Immature natural killer cell (primary cell): ENCODE data around the gene PCBP3. TPM values are rescaled to one million over a fixed set of nuclear protein-coding genes. Genes with fewer than 3 reads are reported as not detected.
"Not testable (repeated sequence)": the region's sequence is repeated elsewhere in the genome, so short reads cannot be mapped to it uniquely, and the experiment has no call there.

Experiments
- DNase-seq, 3 donors: peaks; one replicate each; pipeline ENCODE4 v3.0.0; 2022; ENCODE audit warnings: mixed read lengths in 1 of 3
- H3K27ac Mint-ChIP-seq, 6 donors: one replicate each; pipeline ENCODE4 v1.8.0; 2020; ENCODE audit warnings: mixed read lengths in 6 of 6, mild to moderate bottlenecking in 5 of 6, inconsistent platforms in 4 of 6, moderate library complexity in 3 of 6
- H3K27me3 Mint-ChIP-seq, 3 donors: one replicate each; pipeline ENCODE4 v1.8.0; 2020 to 2021; ENCODE audit warnings: low read depth in 3 of 3, mild to moderate bottlenecking in 3 of 3, mixed read lengths in 3 of 3, moderate library complexity in 3 of 3, inconsistent platforms in 1 of 3
- H3K36me3 Mint-ChIP-seq, 3 donors: one replicate each; pipeline ENCODE4 v1.8.0; 2020; ENCODE audit warnings: mixed read lengths in 3 of 3, inconsistent platforms in 2 of 3, mild to moderate bottlenecking in 2 of 3
- H3K4me1 Mint-ChIP-seq, 2 donors: one replicate each; pipeline ENCODE4 v1.8.0; 2020; ENCODE audit warnings: inconsistent platforms in 2 of 2, mild to moderate bottlenecking in 2 of 2, mixed read lengths in 2 of 2, moderate library complexity in 1 of 2
- H3K4me3 Mint-ChIP-seq, 5 donors: one replicate each; pipeline ENCODE4 v1.8.0; 2020; ENCODE audit warnings: mild to moderate bottlenecking in 5 of 5, mixed read lengths in 5 of 5, inconsistent platforms in 3 of 5, moderate library complexity in 3 of 5
- H3K9me3 Mint-ChIP-seq, 6 donors: one replicate each; pipeline ENCODE4 v1.8.0; 2020; ENCODE audit warnings: mild to moderate bottlenecking in 6 of 6, mixed read lengths in 6 of 6, inconsistent platforms in 4 of 6, moderate library complexity in 3 of 6
- polyA plus RNA-seq, 3 donors: library from polyadenylated mRNA; unstranded; fragments of 300-500 nt; fragmentation: Illumina TruSeq; gene quantifications; one replicate each; pipeline ENCODE4 v1.2.3, GENCODE V29; 2021

PCBP3 gene
- polyA plus RNA-seq, 3 donors from 2014 or later: 0.27 to 0.71 TPM; not detected in 1

- Mint-ChIP-seq H3K4me1 (peaks cover 0 to 5% of the 10 kb centered on the region in 2 donors), H3K36me3 (no peaks in the 10 kb centered on the region), H3K9me3 (no peaks in the 10 kb centered on the region), H3K27me3 (peaks cover 0 to 8% (median 4%) of the 10 kb centered on the region in 3 donors), H3K27ac (no peak overlapping the region), H3K4me3 (no peak overlapping the region)
- DNase-seq: no peak
Measured at GRCh38 chr21:45699966-45700365, 56.4 kb downstream of the PCBP3 start.

DNA sequence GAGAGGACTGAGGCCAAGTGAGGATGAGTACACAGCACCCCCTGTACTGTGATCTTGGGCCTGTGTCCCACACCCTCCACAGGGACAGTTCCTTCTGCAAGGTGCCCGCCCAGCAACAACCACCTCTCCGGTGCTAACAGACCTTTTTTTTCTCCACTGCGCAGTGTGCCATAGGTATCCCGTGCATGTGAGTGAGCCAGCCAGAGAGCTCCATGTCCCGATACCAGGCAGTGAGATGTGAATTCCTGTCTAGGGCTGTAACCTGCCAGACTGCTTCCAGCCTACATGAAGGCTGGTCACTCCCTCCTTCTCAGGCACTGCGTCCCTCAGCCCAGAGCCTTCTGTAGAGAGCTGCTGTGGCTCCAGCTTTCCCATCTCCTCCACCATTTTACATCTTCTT, 56.9 kb downstream of the PCBP3 start:
- no peaks in the 10 kb centered on the region for H3K36me3 Mint-ChIP-seq
- H3K27me3 Mint-ChIP-seq: peaks cover 0 to 8% (median 4%) of the 10 kb centered on the region in 3 donors
- no peak for DNase-seq
- no peak overlapping the region for H3K27ac Mint-ChIP-seq
- no peaks in the 10 kb centered on the region for H3K9me3 Mint-ChIP-seq
- no peak overlapping the region for H3K4me3 Mint-ChIP-seq
- H3K4me1 Mint-ChIP-seq: peaks cover 0 to 5% of the 10 kb centered on the region in 2 donors

GRCh38 chr21:45704311-45705108, 61.0 kb downstream of the PCBP3 start:
- H3K4me1 Mint-ChIP-seq: peaks cover 0 to 1% of the 10 kb centered on the region in 2 donors
- peaks cover 0 to 8% (median 6%) of the 10 kb centered on the region in 3 donors for H3K27me3 Mint-ChIP-seq
- H3K36me3 Mint-ChIP-seq: no peaks in the 10 kb centered on the region
- H3K9me3 Mint-ChIP-seq: no peaks in the 10 kb centered on the region
- DNase-seq: no peak
- H3K4me3 Mint-ChIP-seq: no peak overlapping the region
- no peak overlapping the region for H3K27ac Mint-ChIP-seq

DNA sequence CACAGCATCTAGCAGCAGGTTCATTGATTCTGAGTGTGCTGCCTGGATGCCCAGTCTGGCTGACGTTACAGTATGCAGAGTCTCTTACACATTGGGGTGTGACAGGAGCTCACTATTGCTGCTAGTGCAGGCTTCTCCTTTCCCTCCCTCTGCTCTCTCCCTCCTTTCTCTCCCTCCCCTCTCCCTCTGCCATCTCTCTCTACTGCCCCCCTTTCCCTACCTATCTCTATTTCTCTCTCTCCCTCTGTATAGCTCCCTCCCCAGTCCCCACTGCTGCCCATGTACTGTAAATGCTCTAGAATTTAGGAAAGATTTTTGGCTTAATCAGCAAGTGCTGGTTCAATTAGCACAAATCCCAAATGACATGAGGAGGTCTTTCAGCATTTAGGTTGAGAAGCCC, 62.8 kb downstream of the PCBP3 start:
- no peak for DNase-seq
- H3K27me3 Mint-ChIP-seq: peaks cover 0 to 8% (median 4%) of the 10 kb centered on the region in 3 donors
- no peaks in the 10 kb centered on the region for H3K36me3 Mint-ChIP-seq
- no peak overlapping the region for H3K4me3 Mint-ChIP-seq
- no peaks in the 10 kb centered on the region for H3K9me3 Mint-ChIP-seq
- no peak overlapping the region for H3K27ac Mint-ChIP-seq
- H3K4me1 Mint-ChIP-seq: no peaks in the 10 kb centered on the region

- Mint-ChIP-seq H3K36me3 (peaks cover 0 to 4% (median 0%) of the 10 kb centered on the region in 3 donors), H3K27ac (no peak overlapping the region), H3K27me3 (peaks cover 0 to 7% (median 2%) of the 10 kb centered on the region in 3 donors), H3K4me3 (no peak overlapping the region), H3K4me1 (no peaks in the 10 kb centered on the region), H3K9me3 (peaks cover 0 to 8% (median 5%) of the 10 kb centered on the region in 6 donors)
- DNase-seq: no peak
Measured at GRCh38 chr21:45709173-45709572, 65.6 kb downstream of the PCBP3 start.

- Mint-ChIP-seq H3K4me1 (no peaks in the 10 kb centered on the region), H3K4me3 (no peak overlapping the region), H3K27me3 (peaks cover 0 to 8% (median 2%) of the 10 kb centered on the region in 3 donors), H3K9me3 (peaks cover 0 to 8% (median 5%) of the 10 kb centered on the region in 6 donors), H3K36me3 (peaks cover 0 to 4% (median 0%) of the 10 kb centered on the region in 3 donors), H3K27ac (no peak overlapping the region)
- no peak for DNase-seq
Measured at GRCh38 chr21:45709696-45710268, 66.3 kb downstream of the PCBP3 start.

GRCh38 chr21:45710306-45710705, 66.8 kb downstream of the PCBP3 start:
- not testable (repeated sequence) for H3K4me3 Mint-ChIP-seq, H3K9me3 Mint-ChIP-seq

DNA sequence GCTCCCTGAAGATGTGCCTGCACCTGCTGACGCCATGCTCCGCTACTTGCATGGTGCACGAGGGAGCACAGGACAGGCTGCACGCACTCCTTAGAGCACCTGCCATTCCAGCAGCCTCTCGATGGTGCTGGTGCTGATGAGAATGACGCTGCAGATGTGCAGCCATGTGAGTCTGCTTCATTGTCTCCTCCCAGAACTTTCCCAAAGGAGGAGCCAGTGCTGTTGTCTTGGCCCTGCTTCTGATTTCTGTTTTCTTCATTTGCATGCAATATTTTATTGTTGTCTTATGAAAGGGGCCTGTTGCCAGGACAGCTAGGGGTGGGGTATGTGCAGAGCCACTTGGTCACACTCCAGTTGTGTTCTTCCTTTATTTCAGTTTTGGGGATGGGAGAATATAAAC, 70.1 kb downstream of the PCBP3 start:
- Mint-ChIP-seq H3K27me3 (peaks cover 0 to 12% (median 8%) of the 10 kb centered on the region in 3 donors), H3K4me3 (no peak overlapping the region), H3K4me1 (no peaks in the 10 kb centered on the region), H3K9me3 (peaks cover 0 to 13% (median 5%) of the 10 kb centered on the region in 6 donors), H3K36me3 (peaks cover 0 to 4% (median 0%) of the 10 kb centered on the region in 3 donors), H3K27ac (no peak overlapping the region)
- DNase-seq: no peak

More at GRCh38 chr21:45710306-45710705, 66.8 kb downstream of the PCBP3 start:
- H3K36me3 Mint-ChIP-seq, DNase-seq, H3K27ac Mint-ChIP-seq, H3K27me3 Mint-ChIP-seq, H3K4me1 Mint-ChIP-seq: not testable (repeated sequence)

DNA sequence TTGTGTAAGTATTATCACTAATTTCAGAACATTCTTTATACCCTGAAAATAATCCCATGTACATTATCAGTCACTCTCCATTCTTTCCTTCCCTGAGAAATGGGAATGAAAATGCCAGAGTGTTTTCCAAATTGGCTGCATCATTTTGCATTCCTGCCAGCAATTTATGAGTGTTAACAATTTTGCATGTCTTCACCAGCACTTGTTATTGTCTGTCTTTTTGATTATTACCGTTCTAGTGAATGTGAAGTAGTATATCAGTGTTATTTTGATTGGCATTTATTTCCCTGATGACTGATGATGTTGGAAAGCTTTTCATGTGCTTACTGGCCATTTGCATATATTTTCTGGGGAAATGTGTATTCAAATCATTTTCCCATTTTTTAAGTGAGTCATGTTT, 71.9 kb downstream of the PCBP3 start:
- no peaks in the 10 kb centered on the region for H3K4me1 Mint-ChIP-seq
- DNase-seq: no peak
- peaks cover 0 to 13% (median 5%) of the 10 kb centered on the region in 6 donors for H3K9me3 Mint-ChIP-seq
- peaks cover 3 to 15% (median 5%) of the 10 kb centered on the region in 3 donors for H3K27me3 Mint-ChIP-seq
- peaks cover 0 to 4% (median 0%) of the 10 kb centered on the region in 3 donors for H3K36me3 Mint-ChIP-seq
- H3K27ac Mint-ChIP-seq: no peak overlapping the region
- H3K4me3 Mint-ChIP-seq: no peak overlapping the region

DNA sequence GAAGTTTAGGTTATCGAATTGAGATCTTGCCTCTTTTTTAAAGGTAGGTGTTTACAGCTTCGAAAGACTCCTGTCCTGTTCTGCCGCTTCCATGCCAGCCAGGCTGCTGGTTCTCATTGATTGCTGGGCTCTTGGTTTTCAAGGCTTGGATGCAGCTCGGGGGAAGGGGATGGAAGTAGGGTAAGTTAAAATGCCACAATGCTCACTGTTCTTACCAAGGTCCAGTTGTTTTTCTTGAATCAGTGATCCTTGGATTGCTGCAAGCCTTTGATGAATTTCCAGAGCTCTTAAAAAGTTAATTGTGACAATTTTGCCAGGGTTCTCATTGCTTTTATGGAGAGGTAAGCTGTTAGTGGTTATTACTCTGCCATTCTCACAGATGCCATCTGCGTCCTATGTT, 74.9 kb downstream of the PCBP3 start:
- no peak overlapping the region for H3K4me3 Mint-ChIP-seq
- H3K9me3 Mint-ChIP-seq: peaks cover 0 to 6% (median 0%) of the 10 kb centered on the region in 6 donors
- no peaks in the 10 kb centered on the region for H3K36me3 Mint-ChIP-seq
- DNase-seq: no peak
- H3K27ac Mint-ChIP-seq: no peak overlapping the region
- H3K4me1 Mint-ChIP-seq: no peaks in the 10 kb centered on the region
- H3K27me3 Mint-ChIP-seq: peaks cover 2 to 15% (median 3%) of the 10 kb centered on the region in 3 donors

GRCh38 chr21:45719177-45719802, 75.8 kb downstream of the PCBP3 start:
- Mint-ChIP-seq H3K9me3 (peaks cover 0 to 6% (median 0%) of the 10 kb centered on the region in 6 donors), H3K4me3 (no peak overlapping the region), H3K27ac (no peak overlapping the region), H3K27me3 (peaks cover under 1 to 16% (median 3%) of the 10 kb centered on the region in 3 donors), H3K4me1 (peaks cover 0 to under 1% of the 10 kb centered on the region in 2 donors), H3K36me3 (no peaks in the 10 kb centered on the region)
- no peak for DNase-seq

- Mint-ChIP-seq H3K27me3 (peaks cover 0 to 17% (median 3%) of the 10 kb centered on the region in 3 donors), H3K4me1 (peaks cover 0 to 10% of the 10 kb centered on the region in 2 donors)
- H3K9me3 Mint-ChIP-seq, DNase-seq, H3K36me3 Mint-ChIP-seq, H3K27ac Mint-ChIP-seq, H3K4me3 Mint-ChIP-seq: not testable (repeated sequence)
Measured at GRCh38 chr21:45720204-45720603, 76.7 kb downstream of the PCBP3 start.

DNA sequence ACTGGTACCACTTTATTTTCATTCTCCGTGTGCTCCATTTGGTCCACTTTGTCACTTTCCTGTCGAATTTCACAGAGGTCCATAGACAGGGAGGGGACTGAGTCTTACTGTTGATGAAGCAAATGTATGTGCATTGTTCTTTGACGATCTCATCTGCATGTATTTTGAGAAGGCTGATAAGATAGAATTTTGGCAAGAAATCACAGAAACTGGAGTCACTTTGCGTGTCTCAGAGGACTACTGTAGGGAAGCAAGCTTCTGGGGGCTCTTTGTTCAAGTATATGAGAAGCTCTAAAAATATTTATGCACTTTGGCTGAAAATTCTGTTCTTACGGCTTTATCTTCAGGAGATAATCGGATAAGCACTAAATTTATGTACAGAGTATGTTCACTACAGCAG, 78.1 kb downstream of the PCBP3 start:
- Mint-ChIP-seq H3K9me3 (no peaks in the 10 kb centered on the region), H3K27ac (no peak overlapping the region), H3K36me3 (no peaks in the 10 kb centered on the region), H3K4me1 (peaks cover 0 to 10% of the 10 kb centered on the region in 2 donors), H3K27me3 (peaks cover 3 to 10% (median 4%) of the 10 kb centered on the region in 3 donors), H3K4me3 (no peak overlapping the region)
- DNase-seq: no peak
